HEK293 (cell line): ENCODE measurements around the gene LGI1.
A peak's percentile ranks its signal among the peaks of the same experiment; 100 is the strongest.
"Not testable (repeated sequence)": the region's sequence is repeated elsewhere in the genome, so short reads cannot be mapped to it uniquely, and the experiment has no call there.

ENCODE experiments used
- CTCF ChIA-PET: fragments of 350-600 bp; formaldehyde crosslinking; extraction: SDS; loops from one replicate; lab custom pipeline; 2021; ENCODE audit warnings: antibody characterized with exemption; lab: Yijun Ruan, JAX
- POLR2A ChIA-PET: fragments of 300-600 bp; formaldehyde crosslinking; extraction: SDS; loops from one replicate; lab custom pipeline; 2020; ENCODE audit warnings: antibody characterized with exemption, inconsistent platforms; lab: Yijun Ruan, JAX
- H3K27ac ChIP-seq: fragments of 200-500 bp; sonication (Bioruptor generic); 2 replicates; pipeline ENCODE4 v1.5.1; 2014; ENCODE audit warnings: low read depth, low read length, control low read depth, inconsistent platforms; ENCODE audit errors: extremely low read depth
- H3K36me3 ChIP-seq, 2 experiments: fragments of 200-500 bp in 1 of 2; sonication (Bioruptor generic) in 1 of 2; 1 replicate in 1 of 2; 2 replicates in 1 of 2; pipeline ENCODE4 v1.5.1; 2014 to 2017; ENCODE audit warnings: inconsistent platforms in 2 of 2, low read length in 2 of 2; ENCODE audit not compliant: control insufficient read depth in 2 of 2, insufficient read depth in 1 of 2
- H3K4me1 ChIP-seq: fragments of 200-500 bp; sonication (Bioruptor generic); 2 replicates; pipeline ENCODE4 v1.5.1; 2014; ENCODE audit warnings: mild to moderate bottlenecking, low read length, inconsistent platforms; ENCODE audit not compliant: control insufficient read depth, insufficient read depth
- H3K4me3 ChIP-seq: 2 replicates; pipeline ENCODE4 v1.5.1; 2011; ENCODE audit warnings: low read depth, mild to moderate bottlenecking, control low read depth, low read length, moderate library complexity
- H3K9me3 ChIP-seq: fragments of 200-500 bp; sonication (Bioruptor generic); 2 replicates; pipeline ENCODE4 v1.5.1; 2014; ENCODE audit warnings: low read depth, low read length, inconsistent platforms; ENCODE audit not compliant: control insufficient read depth, insufficient read depth
- KLF17 ChIP-seq: fragments of 450-650 bp; formaldehyde crosslinking; IDR thresholded peaks from 2 replicates; pipeline ENCODE4 v1.5.1; 2016; ENCODE audit warnings: missing biosample characterization, missing genetic modification characterization
- KLF7 ChIP-seq: fragments of 450-650 bp; formaldehyde crosslinking; IDR thresholded peaks from 2 replicates; pipeline ENCODE4 v1.5.1; 2016; ENCODE audit warnings: missing biosample characterization, missing genetic modification characterization, borderline replicate concordance
- PRDM4 ChIP-seq: fragments of 450-650 bp; formaldehyde crosslinking; IDR thresholded peaks from 2 replicates; pipeline ENCODE4 v1.5.1; 2017; ENCODE audit warnings: missing biosample characterization, missing genetic modification characterization
- SCRT2 ChIP-seq: fragments of 450-650 bp; formaldehyde crosslinking; IDR thresholded peaks from 2 replicates; pipeline ENCODE4 v1.5.1; 2016; ENCODE audit warnings: missing biosample characterization, missing genetic modification characterization
- ZIC2 ChIP-seq: fragments of 450-650 bp; formaldehyde crosslinking; IDR thresholded peaks from 2 replicates; pipeline ENCODE4 v1.5.1; 2016; ENCODE audit warnings: missing biosample characterization, missing genetic modification characterization
- ZNF146 ChIP-seq: fragments of 450-650 bp; formaldehyde crosslinking; IDR thresholded peaks from 2 replicates; pipeline ENCODE4 v1.5.1; 2016; ENCODE audit warnings: missing biosample characterization, missing genetic modification characterization
- ZNF184 ChIP-seq: fragments of 450-650 bp; IDR thresholded peaks from 2 replicates; pipeline ENCODE4 v1.5.1; 2018; ENCODE audit warnings: missing biosample characterization, mild to moderate bottlenecking, missing genetic modification characterization
- ZNF24 ChIP-seq: fragments of 450-650 bp; formaldehyde crosslinking; IDR thresholded peaks from 2 replicates; pipeline ENCODE4 v1.5.1; 2016; ENCODE audit warnings: missing biosample characterization, missing genetic modification characterization
- ZNF280C ChIP-seq: fragments of 450-650 bp; formaldehyde crosslinking; IDR thresholded peaks from 2 replicates; pipeline ENCODE4 v1.5.1; 2016; ENCODE audit warnings: missing biosample characterization, missing genetic modification characterization
- ZNF398 ChIP-seq: fragments of 450-650 bp; formaldehyde crosslinking; IDR thresholded peaks from 2 replicates; pipeline ENCODE4 v1.5.1; 2017; ENCODE audit warnings: missing biosample characterization, missing genetic modification characterization
- ZNF423 ChIP-seq: fragments of 450-650 bp; formaldehyde crosslinking; IDR thresholded peaks from 2 replicates; pipeline ENCODE4 v1.5.1; 2016; ENCODE audit warnings: missing biosample characterization, missing genetic modification characterization
- ZNF596 ChIP-seq: fragments of 450-650 bp; IDR thresholded peaks from 2 replicates; pipeline ENCODE4 v1.5.0; 2018; ENCODE audit warnings: missing biosample characterization, mild to moderate bottlenecking, missing genetic modification characterization, moderate library complexity
- ZNF704 ChIP-seq: fragments of 450-650 bp; formaldehyde crosslinking; IDR thresholded peaks from 2 replicates; pipeline ENCODE4 v1.5.1; 2016; ENCODE audit warnings: missing biosample characterization, missing genetic modification characterization
- ZNF837 ChIP-seq: fragments of 450-650 bp; formaldehyde crosslinking; IDR thresholded peaks from 2 replicates; pipeline ENCODE4 v1.5.1; 2016; ENCODE audit warnings: missing biosample characterization, missing genetic modification characterization

Gene LGI1

GRCh38 chr10:93826355-93826754, 68.6 kb downstream of the LGI1 start (continued):
- peak; percentile 57; the same call in 1 of the 2 replicates for TF ChIP-seq PRDM4 (tag by site-specific recombination)
- no peak for TF ChIP-seq ZNF146
- no peak for TF ChIP-seq SCRT2 (tag by site-specific recombination)
- no peak for TF ChIP-seq KLF7 (tag by site-specific recombination)
- no peak for TF ChIP-seq KLF17
- TF ChIP-seq ZIC2 (tag by site-specific recombination): peak; percentile 79
- TF ChIP-seq ZNF24: no peak
- TF ChIP-seq ZNF837: no peak
- TF ChIP-seq ZNF704: no peak
- TF ChIP-seq, all 188 proteins: peak for 5

GRCh38 chr10:93827056-93827804, 69.5 kb downstream of the LGI1 start:
- TF ChIP-seq ZNF423 (tag by site-specific recombination) (no peak), ZNF184 (tag by site-specific recombination) (no peak), ZNF280C (tag by site-specific recombination) (no peak), ZNF398 (no peak)
- no peaks in the 10 kb centered on the region for H3K36me3 ChIP-seq
- POLR2A ChIA-PET: interaction anchor here (0.6 kb wide), 1 partner anchor 575 kb away, joined by 5 read pairs; the partner anchor contains the start of gene TBC1D12
- no peaks in the 10 kb centered on the region for H3K4me1 ChIP-seq
- CTCF ChIA-PET: interaction anchor here (0.6 to 1.9 kb wide), 9 partner anchors 9 to 794 kb away, joined by 3 to 11 read pairs (median 3); partner anchors contain the start of gene FRA10AC1
- no peaks in the 10 kb centered on the region for H3K9me3 ChIP-seq
- H3K4me3 ChIP-seq: no peak overlapping the region
- no peak overlapping the region for H3K27ac ChIP-seq

GRCh38 chr10:93831065-93831464, 73.3 kb downstream of the LGI1 start:
- not testable (repeated sequence) for H3K36me3 ChIP-seq, H3K4me1 ChIP-seq, H3K4me3 ChIP-seq, H3K9me3 ChIP-seq, H3K27ac ChIP-seq
- ChIA-PET CTCF (interaction anchor here (0.7 kb wide), 1 partner anchor 25 kb away, joined by 3 read pairs; no protein-coding TSS in a partner anchor), POLR2A (interaction anchor here (0.6 kb wide), 1 partner anchor 25 kb away, joined by 3 read pairs; no protein-coding TSS in a partner anchor)
- peak; percentile 93 for TF ChIP-seq ZNF596 (tag by site-specific recombination)
